Pancreas (tissue), 10 donors: ENCODE data around the gene ZNF521. TPM values are rescaled to one million over a fixed set of nuclear protein-coding genes. Genes with fewer than 3 reads are reported as not detected.

Experiments
- ATAC-seq, 4 donors: fragments of 200-7000 bp; cut with Tn5 transposase; one replicate each; pipeline versions ENCODE4 v1.8.0 to v1.9.1; 2020; ENCODE audit warnings: mild to moderate bottlenecking in 4 of 4, moderate library complexity in 4 of 4
- DNase-seq, 6 donors: peaks; one replicate each; pipeline ENCODE4 v3.0.0-alpha.2; 2020
- FAIRE-seq: peaks from 2 replicates; lab custom pipeline; 2012; peaks lifted over from hg19 to GRCh38; lab: Jason Lieb, UNC
- H3K27ac ChIP-seq, 4 donors: fragments of 200-600 bp; sonication (generic); 1 replicate in 3 of 4; 2 replicates in 1 of 4; pipeline versions ENCODE4 v1.5.0 to v1.8.0; 2020
- H3K27me3 ChIP-seq, 4 donors: fragments of 200-600 bp; one replicate each; pipeline ENCODE4 v1.8.0; 2021
- H3K36me3 ChIP-seq, 3 donors: fragments of 200-600 bp; sonication (generic) in 1 of 3; one replicate each; pipeline versions ENCODE4 v1.5.0 to v1.8.0; 2020 to 2021
- H3K4me1 ChIP-seq, 3 donors: fragments of 200-600 bp; one replicate each; pipeline ENCODE4 v1.8.0; 2021
- H3K4me3 ChIP-seq, 4 donors: fragments of 200-600 bp; sonication (generic) in 2 of 4; one replicate each; pipeline versions ENCODE4 v1.5.0 to v1.8.0; 2020 to 2021
- H3K9me3 ChIP-seq, 4 donors: fragments of 200-600 bp; one replicate each; pipeline ENCODE4 v1.8.0; 2021
- CTCF ChIP-seq, 4 donors: fragments of 200-600 bp; sonication (generic) in 3 of 4; IDR thresholded peaks; one replicate each; pipeline versions ENCODE4 v1.5.0 to v1.8.0; 2021; ENCODE audit warnings: antibody characterized with exemption in 4 of 4
- whole genome bisulfite sequencing, 2 donors: extraction: QIAGEN DNeasy Blood & Tissue Kit; methylation state at CpG; one replicate each; pipeline ENCODE4 v1.1.7; 2013; 5-methylcytosine and 5-hydroxymethylcytosine counted together
- intact Hi-C, 3 donors: fragments of 100-400 bp; cut with DNase I; formaldehyde crosslinking; loops; one replicate each; pipeline versions ENCODE4 v1.11.1 to v1.14.2; 2022
- polyA plus RNA-seq, 2 donors: library from polyadenylated mRNA; stranded (reverse); fragments of 200-250 nt; gene quantifications; one replicate each; pipeline ENCODE4 v1.2.3, GENCODE V29; 2013
- total RNA-seq, 6 donors: library from RNA; stranded (reverse); fragmentation: NEBNext Ultra II Directional in 4 of 6; extraction: Animal tissue kit (Norgen Biotek cat#: 25700) in 4 of 6; gene quantifications; one replicate each; pipeline versions ENCODE4 v1.2.1 to v1.2.4, GENCODE V29; 2021 to 2023
- donor health status: healthy with polysubstance abuse.
- donor health status: DM: no; HTN: no; CAD: no; lungs with moderate emphysema.
- donor health status: DM: no; HTN: no; CAD: no.
- donor health status: control.
- donor health status: control.
- donor health status: Bipolar disorder and iron deficiency.
- donor health status: DM: yes; HTN: yes; CAD: no.
- donor health status: DM: no; HTN: no; CAD: no.
- donor health status: DM: no; HTN: no; CAD: no.
- donor health status: DM: yes; HTN: yes; CAD: no.

The ZNF521 gene
- total and polyA plus RNA-seq, 8 donors, result 0.42 to 6.0 (median 1.5) TPM

DNA sequence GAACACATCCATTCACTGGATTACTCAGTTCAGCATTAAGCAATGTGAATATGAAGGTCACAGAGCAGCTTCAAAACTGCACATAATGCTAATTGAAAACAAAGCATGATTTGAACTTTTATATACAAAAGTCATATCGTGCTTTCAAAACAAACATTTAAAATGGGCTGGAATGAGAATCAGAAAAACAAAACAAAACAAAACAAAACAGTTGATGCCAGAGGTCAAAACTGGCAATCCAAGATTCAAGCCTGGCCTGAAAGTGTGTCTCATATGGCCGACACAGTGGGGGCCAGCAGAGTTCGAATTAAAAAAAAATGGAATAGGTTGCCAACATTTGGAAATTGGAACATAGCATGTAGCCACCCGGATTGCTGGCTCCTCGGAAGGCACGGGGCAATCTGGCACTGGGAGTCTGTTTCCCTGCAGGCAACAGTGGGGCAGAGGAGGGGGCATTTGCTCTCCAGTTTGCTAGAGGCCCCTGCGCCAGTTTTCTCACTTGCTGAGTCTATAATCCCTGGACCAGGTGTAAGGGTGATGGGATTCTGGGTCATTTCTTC is 294.4 kb downstream of the ZNF521 start:
- intact Hi-C loops, result no loop called here
- WGBS, 2 donors, result 60 to 76% methylated on average over 7 of the region's 7 CpGs
- FAIRE-seq (no peak), ATAC-seq (no peak), DNase-seq (no peak)
- Histone ChIP-seq H3K4me1 (no peaks in the 10 kb centered on the region), H3K9me3 (no peaks in the 10 kb centered on the region), H3K4me3 (no peak overlapping the region), H3K36me3 (no peaks in the 10 kb centered on the region), H3K27ac (no peak overlapping the region), H3K27me3 (no peaks in the 10 kb centered on the region)
- no peak for TF ChIP-seq CTCF (IDR thresholded peaks at IDR 0.05)

DNA sequence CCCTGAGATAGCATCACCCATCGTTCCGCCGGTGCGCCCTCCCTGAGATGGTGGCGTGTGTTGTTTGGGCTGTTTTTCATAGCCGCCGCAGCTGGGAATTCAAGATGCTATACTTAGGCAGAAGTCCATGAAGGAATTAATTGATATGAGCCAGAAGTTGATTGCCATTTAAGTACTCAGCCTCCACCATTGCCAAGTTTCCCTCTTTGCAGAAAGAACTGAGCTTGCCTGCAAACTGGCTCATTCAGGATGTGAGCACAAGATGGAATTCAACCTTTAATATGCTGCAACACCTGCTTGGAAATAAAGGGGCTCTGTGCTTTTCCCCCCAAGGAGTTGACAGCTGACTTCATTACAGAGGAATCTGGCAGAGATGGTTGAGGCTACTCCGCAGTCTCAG is 295.5 kb downstream of the ZNF521 start:
- FAIRE-seq (no peak), ATAC-seq (no peak), DNase-seq (no peak)
- Histone ChIP-seq H3K4me3 (no peak overlapping the region), H3K4me1 (no peaks in the 10 kb centered on the region), H3K36me3 (no peaks in the 10 kb centered on the region), H3K27ac (no peak overlapping the region), H3K9me3 (no peaks in the 10 kb centered on the region), H3K27me3 (no peaks in the 10 kb centered on the region)
- TF ChIP-seq CTCF (IDR thresholded peaks at IDR 0.05), result no peak
- 67 to 83% methylated on average over 8 of the region's 8 CpGs for WGBS, 2 donors
- intact Hi-C loops, result no loop called here

DNA sequence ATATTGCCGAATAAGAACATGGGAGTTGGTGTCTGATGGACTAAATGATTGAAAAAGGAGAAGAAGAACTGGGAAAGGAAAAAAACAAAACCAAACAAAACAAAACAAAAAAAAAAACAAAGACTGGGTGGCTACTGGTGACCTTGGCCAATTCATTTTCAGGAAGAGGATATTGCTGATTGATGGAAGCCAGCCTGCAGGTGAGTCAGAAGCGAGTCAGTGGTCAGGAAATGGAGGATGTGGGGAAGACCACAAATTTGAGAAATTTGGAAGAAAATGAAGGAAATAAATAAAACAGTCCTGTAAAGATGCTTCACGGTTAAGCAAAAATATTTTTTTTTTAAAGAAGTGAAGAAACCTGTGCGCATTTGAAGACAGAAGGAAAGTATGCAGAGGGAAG is 296.9 kb downstream of the ZNF521 start:
- ATAC-seq (no peak), DNase-seq (no peak), FAIRE-seq (no peak)
- no peaks in the 10 kb centered on the region for H3K4me1 ChIP-seq
- no peaks in the 10 kb centered on the region for H3K36me3 ChIP-seq
- H3K27me3 ChIP-seq, result no peaks in the 10 kb centered on the region
- H3K4me3 ChIP-seq, result no peak overlapping the region
- TF ChIP-seq CTCF (IDR thresholded peaks at IDR 0.05), result no peak
- no peaks in the 10 kb centered on the region for H3K9me3 ChIP-seq
- intact Hi-C loops, result no loop called here
- no peak overlapping the region for H3K27ac ChIP-seq
- 69 to 84% methylated on average over 4 of the region's 4 CpGs for WGBS, 2 donors

DNA sequence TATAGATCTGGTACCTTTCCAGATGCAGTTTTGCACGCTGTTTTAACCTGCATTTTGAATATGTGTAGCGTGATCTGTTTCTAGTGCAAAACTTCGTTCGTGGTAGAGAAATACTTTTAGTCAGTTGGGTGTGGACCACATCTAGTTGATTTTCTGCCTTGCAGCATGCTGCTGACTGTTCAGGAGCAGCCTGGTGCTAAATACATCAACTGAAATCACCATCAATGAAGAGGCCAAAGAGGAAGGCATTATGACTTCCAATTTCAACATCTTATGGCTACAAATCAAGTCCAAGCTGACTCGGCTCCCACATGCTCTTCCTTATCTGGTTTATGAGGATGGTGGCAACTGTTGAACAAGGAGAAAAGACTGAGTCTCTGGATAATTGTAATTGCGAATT is 298.5 kb downstream of the ZNF521 start:
- Histone ChIP-seq H3K27me3 (no peaks in the 10 kb centered on the region), H3K4me3 (no peak overlapping the region), H3K4me1 (no peaks in the 10 kb centered on the region), H3K9me3 (no peaks in the 10 kb centered on the region), H3K36me3 (no peaks in the 10 kb centered on the region), H3K27ac (no peak overlapping the region)
- FAIRE-seq, result no peak
- intact Hi-C loops, result no loop called here
- DNase-seq, result no peak
- no peak for ATAC-seq
- no peak for TF ChIP-seq CTCF (IDR thresholded peaks at IDR 0.05)
- WGBS, 2 donors, result 57 to 70% methylated on average over 6 of the region's 6 CpGs

GRCh38 chr18:25052511-25052921 is 299.4 kb downstream of the ZNF521 start:
- Histone ChIP-seq H3K4me3 (no peak overlapping the region), H3K4me1 (no peaks in the 10 kb centered on the region), H3K9me3 (no peaks in the 10 kb centered on the region), H3K36me3 (no peaks in the 10 kb centered on the region), H3K27me3 (no peaks in the 10 kb centered on the region), H3K27ac (no peak overlapping the region)
- intact Hi-C loops, result no loop called here
- ATAC-seq (no peak), DNase-seq (no peak), FAIRE-seq (no peak)
- 68 to 69% methylated on average over 4 of the region's 4 CpGs for WGBS, 2 donors
- no peak for TF ChIP-seq CTCF (IDR thresholded peaks at IDR 0.05)
